Stimulated activated memory B cell treated with anti-CD40 and anti-IgM and Interleukin-4, amounts not matched to agents 10 μg/mL and 1 μg/mL and 100 μg/mL, for 72 hours (primary cell): ENCODE results near the gene DERL2.
"Not testable (repeated sequence)": the region's sequence is repeated elsewhere in the genome, so short reads cannot be mapped to it uniquely, and the experiment has no call there.

ENCODE experiments used
- ATAC-seq: fragments of 150-1000 bp; cut with Tn5 transposase; 2 replicates; pipeline ENCODE4 v1.10.0; 2021
- H3K27ac Mint-ChIP-seq: one replicate; pipeline ENCODE4 v1.8.0; 2022; ENCODE audit warnings: mild to moderate bottlenecking, mixed read lengths
- H3K27me3 Mint-ChIP-seq: one replicate; pipeline ENCODE4 v1.8.0; 2022; ENCODE audit warnings: mixed read lengths
- H3K36me3 Mint-ChIP-seq: one replicate; pipeline ENCODE4 v1.8.0; 2022; ENCODE audit warnings: mixed read lengths
- H3K4me1 Mint-ChIP-seq: one replicate; pipeline ENCODE4 v1.8.0; 2022; ENCODE audit warnings: mixed read lengths
- H3K4me3 Mint-ChIP-seq: one replicate; pipeline ENCODE4 v1.8.0; 2022; ENCODE audit warnings: mild to moderate bottlenecking, moderate library complexity, mixed read lengths
- H3K9me3 Mint-ChIP-seq: one replicate; pipeline ENCODE4 v1.8.0; 2022; ENCODE audit warnings: mixed read lengths

The DERL2 gene

DNA sequence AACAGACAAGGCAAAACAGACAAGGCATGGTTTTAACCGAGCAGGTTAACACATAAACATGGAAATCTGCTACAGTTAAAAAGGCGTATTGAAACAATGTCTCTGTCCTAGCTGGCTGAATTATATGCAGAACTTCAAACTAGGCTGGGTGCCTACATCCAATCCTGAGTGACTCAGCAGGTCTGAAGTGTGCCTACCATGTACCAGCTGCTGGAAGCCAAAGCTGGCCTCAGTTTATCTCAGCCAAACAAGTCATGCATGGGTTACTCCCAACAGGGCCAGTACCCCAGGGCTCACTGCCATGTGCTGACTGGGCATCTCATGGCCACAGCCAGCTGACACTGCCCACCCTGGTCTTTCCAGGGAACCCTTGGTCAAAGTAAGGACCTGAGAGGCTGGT is 51.0 kb downstream of the DERL2 start:
- Mint-ChIP-seq H3K27ac (no peak overlapping the region), H3K4me3 (no peak overlapping the region), H3K27me3 (no peaks in the 10 kb centered on the region), H3K4me1 (peaks cover 48% of the 10 kb centered on the region), H3K9me3 (no peaks in the 10 kb centered on the region), H3K36me3 (peaks cover 40% of the 10 kb centered on the region)
- ATAC-seq = no peak

DNA sequence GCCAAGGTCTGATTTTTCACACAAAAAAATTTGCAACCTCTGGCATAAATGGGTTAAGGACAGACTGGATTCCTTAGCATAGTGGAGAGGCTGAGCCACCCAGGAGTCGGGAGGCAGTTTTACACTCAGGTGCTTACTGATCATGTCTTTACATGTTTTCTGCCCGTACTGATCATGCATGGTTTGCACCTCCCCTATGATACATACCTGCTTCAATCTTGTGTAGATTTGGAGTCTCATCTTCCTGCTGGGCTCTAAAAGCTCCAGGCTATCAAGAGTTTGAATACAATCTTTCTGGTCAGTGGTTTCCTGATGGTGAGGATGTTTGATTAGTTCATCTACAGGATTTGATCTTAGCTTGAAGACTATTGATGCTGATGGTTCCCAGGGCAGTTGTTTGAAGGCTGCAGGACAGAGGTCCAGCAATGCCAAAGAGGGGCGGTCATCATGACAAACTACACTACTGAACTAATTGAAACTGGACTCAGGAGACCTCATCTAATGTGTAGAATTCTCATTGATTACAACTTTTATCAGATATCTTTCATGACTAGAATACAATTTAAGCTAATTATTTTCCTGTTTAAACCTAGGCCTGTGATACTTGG is 53.9 kb downstream of the DERL2 start:
- peaks cover 66% of the 10 kb centered on the region for H3K36me3 Mint-ChIP-seq
- H3K9me3 Mint-ChIP-seq = no peaks in the 10 kb centered on the region
- no peaks in the 10 kb centered on the region for H3K27me3 Mint-ChIP-seq
- H3K4me1 Mint-ChIP-seq = peaks cover 41% of the 10 kb centered on the region
- no peak overlapping the region for H3K27ac Mint-ChIP-seq
- H3K4me3 Mint-ChIP-seq = no peak overlapping the region
- ATAC-seq = no peak

DNA sequence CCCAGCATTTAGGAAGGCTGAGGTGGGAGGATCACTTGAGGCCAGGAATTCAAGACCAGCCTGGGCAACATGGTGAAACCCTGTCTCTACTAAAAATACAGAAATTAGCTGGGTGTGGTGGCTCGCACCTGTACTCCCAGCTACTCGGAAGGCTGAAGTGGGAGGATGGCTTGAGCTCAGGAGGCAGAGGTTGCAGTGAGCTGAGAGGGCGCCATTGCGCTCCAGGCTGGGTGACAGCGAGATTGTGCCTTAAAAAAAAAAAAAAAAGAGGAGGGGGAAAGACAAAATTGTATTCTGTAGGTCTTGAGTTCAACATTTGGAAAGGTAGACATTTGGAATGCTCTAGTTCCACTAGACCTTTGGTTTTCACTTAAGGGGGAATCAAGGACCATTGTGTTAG is 54.7 kb downstream of the DERL2 start:
- Mint-ChIP-seq H3K4me1 (peaks cover 33% of the 10 kb centered on the region), H3K27ac (peak overlapping the region; percentile 11), H3K36me3 (peaks cover 67% of the 10 kb centered on the region)
- not testable (repeated sequence) for ATAC-seq, H3K27me3 Mint-ChIP-seq, H3K4me3 Mint-ChIP-seq, H3K9me3 Mint-ChIP-seq

DNA sequence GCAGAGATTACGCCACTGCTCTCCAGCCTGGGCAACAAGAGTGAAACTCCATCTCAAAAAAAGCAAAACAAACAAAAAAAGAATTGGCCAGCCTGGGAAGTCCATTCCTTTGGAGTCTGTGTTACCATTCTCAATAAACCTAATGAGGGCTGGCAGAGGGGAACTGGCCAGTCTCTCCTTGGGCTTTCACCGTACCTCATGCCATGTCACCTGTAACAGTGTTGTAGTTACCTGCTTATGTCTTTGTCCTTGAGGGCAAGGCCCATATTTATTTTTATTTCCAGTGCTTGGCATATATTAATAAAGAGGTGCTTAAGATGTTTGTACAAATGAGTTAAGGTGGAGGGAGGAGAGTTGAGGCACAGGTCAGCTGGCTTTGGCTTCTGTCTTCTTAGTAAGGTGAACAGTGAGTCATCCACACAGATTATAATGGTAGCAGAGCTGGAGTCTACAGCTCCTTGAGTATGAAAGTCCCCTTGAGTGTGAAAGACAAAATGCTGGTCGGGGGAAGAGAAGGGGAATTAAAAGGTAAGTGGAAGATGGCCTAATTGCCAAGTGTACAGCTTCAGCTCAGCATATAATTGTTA is 55.5 kb downstream of the DERL2 start:
- no peaks in the 10 kb centered on the region for H3K9me3 Mint-ChIP-seq
- peaks cover 74% of the 10 kb centered on the region for H3K36me3 Mint-ChIP-seq
- no peak for ATAC-seq

DNA sequence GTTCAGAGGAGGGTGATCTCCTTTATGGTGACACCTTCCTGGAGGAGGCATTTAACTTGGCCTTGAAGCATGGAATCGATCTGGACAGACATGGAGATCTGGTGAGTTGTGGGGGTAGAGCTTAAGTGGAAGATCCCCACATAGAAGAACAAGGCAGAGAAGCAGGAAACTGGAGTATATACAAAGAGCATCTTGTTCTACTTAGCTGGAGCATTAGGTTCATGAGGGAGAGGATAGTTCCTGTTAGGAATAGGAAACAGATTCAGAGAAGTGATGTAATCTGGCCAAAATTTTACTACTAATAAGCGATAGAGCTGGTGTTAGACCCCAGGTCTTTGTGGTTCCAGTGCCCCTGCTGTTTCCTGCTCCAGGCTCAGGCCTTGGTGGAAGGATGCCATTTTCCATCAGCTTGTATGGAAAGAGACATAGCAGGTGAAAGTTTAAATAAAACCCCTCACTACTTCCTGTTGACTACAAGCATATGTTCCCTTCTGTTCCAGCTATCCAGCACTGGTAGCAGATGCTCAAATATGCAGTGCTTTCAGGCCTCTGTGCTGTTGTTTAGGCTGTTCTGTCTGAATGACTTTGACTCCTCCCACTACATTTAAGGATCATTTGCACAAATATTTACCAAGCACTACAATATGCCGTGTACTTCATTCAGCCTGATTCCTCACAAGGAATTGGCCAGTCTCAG is 56.6 kb downstream of the DERL2 start:
- Mint-ChIP-seq H3K4me3 (no peak overlapping the region), H3K27ac (no peak overlapping the region), H3K4me1 (peaks cover 30% of the 10 kb centered on the region), H3K36me3 (peaks cover 76% of the 10 kb centered on the region), H3K9me3 (no peaks in the 10 kb centered on the region), H3K27me3 (no peaks in the 10 kb centered on the region)
- no peak for ATAC-seq

More for the DNA sequence above, 55.5 kb downstream of the DERL2 start:
- peak overlapping the region; percentile 11 for H3K27ac Mint-ChIP-seq
- H3K4me1 Mint-ChIP-seq = peaks cover 30% of the 10 kb centered on the region
- no peaks in the 10 kb centered on the region for H3K27me3 Mint-ChIP-seq
- H3K4me3 Mint-ChIP-seq = no peak overlapping the region

DNA sequence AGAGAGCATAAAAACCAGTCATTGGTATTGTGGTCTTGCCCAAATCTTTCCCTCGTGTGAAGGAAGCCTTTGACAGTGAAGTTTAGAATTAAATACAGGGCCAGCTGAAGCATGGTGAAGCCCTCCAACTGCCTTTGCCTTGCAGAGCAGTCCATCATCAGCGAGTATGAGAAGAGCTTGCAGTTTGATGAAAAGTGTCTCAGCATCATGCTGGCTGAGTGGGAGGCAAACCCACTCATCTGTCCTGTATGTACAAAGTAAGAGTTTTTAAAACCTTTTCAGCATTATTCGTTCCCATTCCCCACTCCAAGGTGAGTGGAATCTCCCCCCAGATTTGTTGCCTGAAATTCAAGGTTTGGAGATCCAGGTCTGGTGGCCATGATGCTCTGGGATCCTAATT is 60.2 kb downstream of the DERL2 start:
- Mint-ChIP-seq H3K27ac (no peak overlapping the region), H3K36me3 (peaks cover 67% of the 10 kb centered on the region), H3K4me3 (no peak overlapping the region), H3K4me1 (peaks cover 43% of the 10 kb centered on the region), H3K27me3 (no peaks in the 10 kb centered on the region), H3K9me3 (no peaks in the 10 kb centered on the region)
- no peak for ATAC-seq

DNA sequence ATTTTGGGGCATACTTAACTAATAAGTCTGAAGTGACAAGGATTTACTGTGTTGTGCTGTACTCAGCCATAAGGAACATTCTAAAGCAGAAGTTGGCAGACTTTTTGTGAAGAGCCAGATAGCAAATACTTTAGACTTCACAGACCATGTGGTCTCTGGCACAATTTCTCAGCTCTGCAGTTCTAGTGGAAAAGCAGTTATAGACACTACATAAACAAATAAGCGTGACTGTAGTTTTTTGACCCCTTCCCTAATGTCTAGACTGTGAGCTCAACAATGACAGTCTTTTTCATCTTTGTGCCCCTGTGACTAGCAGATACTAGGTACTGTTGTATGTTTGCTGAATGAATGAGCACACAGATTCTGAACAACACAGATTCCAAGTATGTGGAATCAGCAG is 61.1 kb downstream of the DERL2 start:
- H3K4me3 Mint-ChIP-seq = no peak overlapping the region
- no peaks in the 10 kb centered on the region for H3K27me3 Mint-ChIP-seq
- peaks cover 45% of the 10 kb centered on the region for H3K4me1 Mint-ChIP-seq
- ATAC-seq = no peak
- H3K9me3 Mint-ChIP-seq = no peaks in the 10 kb centered on the region
- no peak overlapping the region for H3K27ac Mint-ChIP-seq
- H3K36me3 Mint-ChIP-seq = peaks cover 61% of the 10 kb centered on the region

DNA sequence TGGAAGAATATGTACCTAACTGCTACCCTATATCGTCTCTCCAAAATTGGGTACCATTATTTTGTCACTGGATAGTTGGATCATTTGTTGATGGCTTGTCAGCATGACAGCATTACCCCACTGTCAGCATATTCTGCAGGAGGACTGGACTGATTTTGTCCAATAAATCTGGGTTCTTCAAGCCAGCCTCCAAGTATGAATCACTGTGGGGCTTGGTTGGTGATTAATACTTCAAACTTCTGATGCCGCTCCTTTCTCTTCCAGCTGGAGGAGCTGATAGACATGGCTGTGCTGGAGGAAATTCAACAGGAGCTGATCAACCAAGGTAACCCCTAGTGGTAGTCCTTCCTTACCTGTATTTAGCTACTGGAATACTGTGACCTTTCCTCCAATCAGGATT is 63.5 kb downstream of the DERL2 start:
- Mint-ChIP-seq H3K27ac (no peak overlapping the region), H3K4me3 (no peak overlapping the region), H3K9me3 (no peaks in the 10 kb centered on the region), H3K4me1 (peaks cover 30% of the 10 kb centered on the region), H3K36me3 (peaks cover 39% of the 10 kb centered on the region), H3K27me3 (no peaks in the 10 kb centered on the region)
- ATAC-seq = no peak
